Fibroblast of mammary gland (primary cell): ENCODE data around the gene SLC15A4.
"Not testable (repeated sequence)": the region's sequence is repeated elsewhere in the genome, so short reads cannot be mapped to it uniquely, and the experiment has no call there.

Experiments
- DNase-seq: peaks from one replicate; pipeline ENCODE4 v3.0.0-alpha.2; 2010; ENCODE audit warnings: low read depth
- H3K4me3 ChIP-seq: 2 replicates; pipeline ENCODE4 v1.5.1; 2011; ENCODE audit warnings: low read depth, mild to moderate bottlenecking, low read length, moderate library complexity; ENCODE audit not compliant: control insufficient read depth
- CTCF ChIP-seq: conservative IDR thresholded peaks from 2 replicates; pipeline ENCODE4 v1.5.1; 2011; ENCODE audit warnings: low read depth, low read length, inconsistent platforms; ENCODE audit not compliant: control insufficient read depth, insufficient read depth

The SLC15A4 gene

GRCh38 chr12:128843538-128843937, 19.8 kb upstream of the SLC15A4 start:
- no peak overlapping the region for H3K4me3 ChIP-seq
- TF ChIP-seq CTCF = no peak
- no peak for DNase-seq

GRCh38 chr12:128842579-128842978, 18.8 kb upstream of the SLC15A4 start:
- no peak overlapping the region for H3K4me3 ChIP-seq
- TF ChIP-seq CTCF = no peak
- DNase-seq = no peak

- H3K4me3 ChIP-seq = no peak overlapping the region
- no peak for TF ChIP-seq CTCF
- no peak for DNase-seq
Measured at GRCh38 chr12:128840862-128841468, 17.2 kb upstream of the SLC15A4 start.

GRCh38 chr12:128839885-128840284, 16.1 kb upstream of the SLC15A4 start:
- not testable (repeated sequence) for H3K4me3 ChIP-seq, DNase-seq

GRCh38 chr12:128833418-128833817, 9.7 kb upstream of the SLC15A4 start:
- DNase-seq = no peak
- no peak overlapping the region for H3K4me3 ChIP-seq
- no peak for TF ChIP-seq CTCF

GRCh38 chr12:128830505-128830893, 6.7 kb upstream of the SLC15A4 start:
- no peak for TF ChIP-seq CTCF
- H3K4me3 ChIP-seq = no peak overlapping the region
- DNase-seq = no peak

- no peak overlapping the region for H3K4me3 ChIP-seq
- DNase-seq = no peak
- TF ChIP-seq CTCF = no peak
Measured at GRCh38 chr12:128829861-128830504, 6.2 kb upstream of the SLC15A4 start.
